ENCODE results near the gene OPN1MW. TPM values are rescaled to one million over a fixed set of nuclear protein-coding genes. Genes with fewer than 3 reads are reported as not detected.

Gene OPN1MW
- not detected for total RNA-seq

DNA sequence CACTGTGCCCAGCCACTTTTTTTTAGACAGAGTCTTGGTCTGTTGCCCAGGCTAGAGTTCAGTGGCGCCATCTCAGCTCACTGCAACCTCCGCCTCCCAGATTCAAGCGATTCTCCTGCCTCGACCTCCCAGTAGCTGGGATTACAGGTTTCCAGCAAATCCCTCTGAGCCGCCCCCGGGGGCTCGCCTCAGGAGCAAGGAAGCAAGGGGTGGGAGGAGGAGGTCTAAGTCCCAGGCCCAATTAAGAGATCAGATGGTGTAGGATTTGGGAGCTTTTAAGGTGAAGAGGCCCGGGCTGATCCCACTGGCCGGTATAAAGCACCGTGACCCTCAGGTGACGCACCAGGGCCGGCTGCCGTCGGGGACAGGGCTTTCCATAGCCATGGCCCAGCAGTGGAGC is at the start of gene OPN1MW:
TSS of gene OPN1MW (plus strand) at position 301 of the 400 bp plus-strand sequence. CDS start at position 383, 82 bp downstream.

DNA sequence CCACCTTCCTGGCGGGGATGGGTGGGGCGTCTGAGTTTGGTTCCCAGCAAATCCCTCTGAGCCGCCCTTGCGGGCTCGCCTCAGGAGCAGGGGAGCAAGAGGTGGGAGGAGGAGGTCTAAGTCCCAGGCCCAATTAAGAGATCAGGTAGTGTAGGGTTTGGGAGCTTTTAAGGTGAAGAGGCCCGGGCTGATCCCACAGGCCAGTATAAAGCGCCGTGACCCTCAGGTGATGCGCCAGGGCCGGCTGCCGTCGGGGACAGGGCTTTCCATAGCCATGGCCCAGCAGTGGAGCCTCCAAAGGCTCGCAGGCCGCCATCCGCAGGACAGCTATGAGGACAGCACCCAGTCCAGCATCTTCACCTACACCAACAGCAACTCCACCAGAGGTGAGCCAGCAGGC is 38.4 kb upstream of the OPN1MW start, which contains the start of gene OPN1LW:
TSS of gene OPN1LW (plus strand) at position 234 of the 400 bp plus-strand sequence. CDS start at position 275, 41 bp downstream.

DNA sequence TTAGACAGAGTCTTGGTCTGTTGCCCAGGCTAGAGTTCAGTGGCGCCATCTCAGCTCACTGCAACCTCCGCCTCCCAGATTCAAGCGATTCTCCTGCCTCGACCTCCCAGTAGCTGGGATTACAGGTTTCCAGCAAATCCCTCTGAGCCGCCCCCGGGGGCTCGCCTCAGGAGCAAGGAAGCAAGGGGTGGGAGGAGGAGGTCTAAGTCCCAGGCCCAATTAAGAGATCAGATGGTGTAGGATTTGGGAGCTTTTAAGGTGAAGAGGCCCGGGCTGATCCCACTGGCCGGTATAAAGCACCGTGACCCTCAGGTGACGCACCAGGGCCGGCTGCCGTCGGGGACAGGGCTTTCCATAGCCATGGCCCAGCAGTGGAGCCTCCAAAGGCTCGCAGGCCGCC is 37.1 kb downstream of the OPN1MW start, which contains the start of gene OPN1MW2:
TSS of gene OPN1MW2 (plus strand) at position 301 of the 400 bp plus-strand sequence. CDS start at position 361, 60 bp downstream.

Other genes with a start within 250 kb of the OPN1MW start
- gene NAA10, start 247.6 kb upstream of the OPN1MW start, total RNA-seq = 26.1 TPM
- 7.8 TPM for gene RENBP, start 238.0 kb upstream of the OPN1MW start, total RNA-seq
- 15.2 TPM for gene HCFC1, start 210.8 kb upstream of the OPN1MW start, total RNA-seq
- gene TMEM187, start 209.8 kb upstream of the OPN1MW start, total RNA-seq = 2.1 TPM
- gene IRAK1, start 162.7 kb upstream of the OPN1MW start, total RNA-seq = 10.8 TPM
- 33.0 TPM for gene MECP2, start 84.9 kb upstream of the OPN1MW start, total RNA-seq
- not detected for gene OPN1LW, start 38.4 kb upstream of the OPN1MW start, total RNA-seq
- not detected for gene OPN1MW2, start 37.2 kb downstream of the OPN1MW start, total RNA-seq
- gene OPN1MW3, start 75.0 kb downstream of the OPN1MW start, total RNA-seq = not detected
- gene TEX28, start 112.5 kb downstream of the OPN1MW start, total RNA-seq = not detected
- 0.69 TPM for gene TKTL1, start 113.2 kb downstream of the OPN1MW start, total RNA-seq
- gene FLNA, start 192.0 kb downstream of the OPN1MW start, total RNA-seq = 93.4 TPM
- 35.8 TPM for gene EMD, start 196.7 kb downstream of the OPN1MW start, total RNA-seq
- 1,254 TPM for gene RPL10, start 215.8 kb downstream of the OPN1MW start, total RNA-seq
- gene DNASE1L1, start 226.7 kb downstream of the OPN1MW start, total RNA-seq = 10.6 TPM
- 12.0 TPM for gene TAFAZZIN, start 228.9 kb downstream of the OPN1MW start, total RNA-seq
- gene ATP6AP1, start 246.1 kb downstream of the OPN1MW start, total RNA-seq = 83.0 TPM

Measured in diencephalon (tissue), 1 donor.